HepG2 (cell line): ENCODE data around the gene SLIRP.

Source experiments
- POLR2A ChIP-seq, 2 experiments: IDR thresholded peaks; 2 replicates each; pipeline ENCODE4 v1.6.1; 2011; ENCODE audit warnings: low read depth in 2 of 2, low read length in 2 of 2, mild to moderate bottlenecking in 1 of 2, moderate library complexity in 1 of 2; ENCODE audit not compliant: insufficient read depth in 1 of 2
- ZNF598 ChIP-seq: sonication (generic); formaldehyde crosslinking; IDR thresholded peaks from 2 replicates; pipeline ENCODE4 v1.5.1; 2020; ENCODE audit warnings: mild to moderate bottlenecking, missing genetic modification reagents, borderline replicate concordance

DNA sequence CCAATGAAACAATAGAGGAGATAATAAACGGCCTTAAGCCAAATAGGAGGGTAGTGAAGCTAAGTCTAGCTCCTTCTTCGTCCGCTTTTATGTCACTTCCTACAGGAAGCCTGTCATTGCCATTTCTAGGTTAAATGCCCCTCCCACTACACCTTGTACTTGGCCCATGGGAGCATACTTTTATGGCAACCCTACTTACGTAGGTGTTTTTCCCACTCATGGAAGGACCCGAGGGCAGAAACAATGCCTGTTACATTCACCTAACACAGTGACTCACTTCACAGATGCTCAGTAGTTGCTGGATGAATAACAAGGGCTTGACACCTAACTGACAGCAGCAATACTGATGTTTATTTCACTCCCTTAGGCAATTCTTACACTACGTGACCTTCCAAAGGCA lies 44.6 kb upstream of the SLIRP start:
- TF ChIP-seq POLR2A (IDR thresholded peaks at IDR 0.05; ENCODE audit: insufficient read depth in 1 of 2, low read depth in 2 of 2, low read length in 2 of 2) (no peak), ZNF598 (no peak)
